Stimulated activated CD8-positive, alpha-beta memory T cell treated with anti-CD3 and anti-CD28 coated beads, Interleukin-4, amount 100 ng/mL, for 1 hour (primary cell): ENCODE results near the gene SPAG16.
"Not testable (repeated sequence)": the region's sequence is repeated elsewhere in the genome, so short reads cannot be mapped to it uniquely, and the experiment has no call there.

ENCODE experiments used
- DNase-seq, 2 donors: peaks; one replicate each; pipeline ENCODE4 v3.0.0-alpha.2; 2020; ENCODE audit warnings: low read depth in 2 of 2, low spot score in 1 of 2

Gene SPAG16

DNA sequence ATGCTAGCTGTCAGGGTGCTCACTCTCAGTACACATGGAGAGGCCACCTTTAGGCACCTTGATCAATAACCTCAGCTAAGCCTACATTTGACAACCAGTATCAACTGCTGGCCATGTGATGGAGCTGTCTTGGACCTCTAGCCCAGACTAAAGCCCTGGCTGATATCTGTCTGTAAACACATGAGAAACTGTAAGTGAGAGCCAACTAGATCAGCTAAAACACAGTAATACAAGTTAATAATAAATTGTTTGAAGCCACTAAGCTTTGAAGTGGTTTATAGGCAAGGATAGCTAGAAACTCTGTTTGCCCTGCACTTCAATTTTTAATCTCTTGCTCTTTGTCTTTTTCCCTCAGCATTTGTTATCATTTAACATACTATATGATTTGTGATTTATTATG, 407.1 kb downstream of the SPAG16 start:
- DNase-seq, result no peak

DNA sequence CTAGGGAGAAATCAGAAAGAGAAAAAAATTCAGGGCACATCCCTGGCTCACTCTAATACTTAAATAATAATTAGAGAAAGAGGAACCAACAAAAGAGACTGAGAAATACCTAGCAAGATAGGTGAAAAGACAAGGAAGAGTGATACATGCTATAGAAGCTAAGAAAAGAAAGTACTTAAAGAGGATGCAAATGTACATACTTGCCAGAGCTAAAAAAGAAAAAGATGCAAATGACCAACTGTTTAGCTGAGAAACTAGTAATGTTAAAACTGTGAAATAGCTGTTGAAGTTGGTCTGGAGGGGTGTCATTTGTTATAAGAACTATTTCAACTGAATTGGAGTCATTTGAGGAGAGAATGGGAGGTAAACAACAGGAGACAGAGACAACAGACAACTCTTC, 412.2 kb downstream of the SPAG16 start:
- no peak for DNase-seq

DNA sequence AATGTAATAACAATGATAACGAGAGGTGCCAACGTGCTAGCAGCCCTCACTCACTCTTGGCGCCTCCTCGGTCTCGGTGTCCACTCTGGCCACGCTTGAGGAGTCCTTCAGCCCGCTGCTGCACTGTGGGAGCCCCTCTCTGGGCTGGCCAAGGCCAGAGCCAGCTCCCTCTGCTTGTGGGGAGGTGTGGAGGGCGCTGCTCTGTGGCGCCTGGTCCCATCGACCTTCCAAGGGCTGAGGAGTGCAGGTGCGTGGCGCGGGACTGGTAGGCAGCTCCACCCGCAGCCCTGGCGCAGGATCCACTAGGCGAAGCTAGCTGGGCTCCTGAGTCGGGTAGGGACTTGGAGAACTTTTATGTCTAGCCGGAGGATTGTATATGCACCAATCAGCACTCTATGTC, 417.1 kb downstream of the SPAG16 start:
- not testable (repeated sequence) for DNase-seq

DNA sequence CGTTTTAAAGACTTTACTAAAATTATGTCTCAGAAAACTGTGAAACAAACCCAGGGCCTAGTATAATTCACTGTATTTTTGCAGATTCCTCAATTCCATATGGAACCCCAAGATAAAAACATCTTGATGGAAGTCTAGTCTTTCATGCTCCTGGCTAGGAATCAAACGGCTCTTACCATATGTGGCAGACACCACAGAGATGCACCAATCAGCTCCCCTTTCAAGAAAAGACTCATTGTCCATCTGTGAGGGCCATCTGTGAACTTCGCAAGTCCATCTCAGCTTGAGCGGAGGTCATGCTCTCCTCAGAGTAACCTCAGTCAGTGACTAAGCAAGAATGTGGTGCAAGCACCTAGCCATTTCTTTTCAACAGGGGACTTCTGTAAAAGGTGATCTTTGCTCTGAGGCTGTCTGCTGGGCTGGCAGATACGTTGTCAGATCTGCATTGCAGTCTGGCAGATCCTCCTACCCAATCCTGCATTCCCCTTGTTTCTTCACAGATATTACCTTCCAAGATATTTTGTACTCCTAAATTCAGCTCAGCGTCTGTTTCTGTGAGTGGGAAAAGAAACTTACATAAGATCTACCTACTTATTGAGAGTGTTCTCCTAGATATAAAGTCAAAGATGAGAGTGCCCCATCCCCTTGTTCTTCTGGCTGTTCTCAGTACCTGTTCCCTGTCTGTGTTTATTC, 419.3 kb downstream of the SPAG16 start:
- no peak for DNase-seq

DNA sequence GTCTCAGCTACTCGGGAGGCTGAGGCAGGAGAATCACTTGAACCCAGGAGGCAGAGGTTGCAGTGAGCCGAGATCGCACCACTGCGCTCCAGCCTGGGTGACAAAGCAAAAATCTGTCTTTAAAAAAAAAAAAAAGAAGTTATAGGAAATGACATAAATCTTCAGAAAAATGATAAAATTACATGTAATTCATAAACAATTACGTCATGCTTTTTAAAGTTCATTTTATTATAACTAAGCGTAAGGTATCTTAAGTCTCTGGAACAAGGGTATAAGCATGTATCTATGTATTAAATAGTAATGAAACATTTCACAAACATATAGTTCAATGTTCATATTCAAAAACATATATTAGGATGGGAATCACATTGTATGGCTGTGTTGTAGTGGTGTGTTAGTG, 425.9 kb downstream of the SPAG16 start:
- DNase-seq, result no peak

DNA sequence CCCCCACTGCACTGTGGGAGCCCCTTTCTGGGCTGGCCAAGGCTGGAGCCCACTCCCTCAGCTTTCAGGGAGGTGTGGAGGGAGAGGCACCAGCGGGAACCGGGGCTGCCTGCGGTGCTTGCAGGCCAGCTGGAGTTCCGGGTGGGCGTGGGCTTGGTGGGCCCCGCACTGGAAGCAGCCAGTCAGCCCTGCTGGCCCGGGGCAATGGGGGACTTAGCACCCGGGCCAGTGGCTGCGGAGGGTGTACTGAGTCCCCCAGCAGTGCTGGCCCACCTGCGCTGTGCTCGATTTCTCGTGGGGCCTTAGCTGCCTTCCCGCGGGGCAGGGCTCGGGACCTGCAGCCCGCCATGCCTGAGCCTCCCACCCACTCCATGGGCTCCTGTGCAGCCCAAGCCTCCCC, 434.1 kb downstream of the SPAG16 start:
- not testable (repeated sequence) for DNase-seq

DNA sequence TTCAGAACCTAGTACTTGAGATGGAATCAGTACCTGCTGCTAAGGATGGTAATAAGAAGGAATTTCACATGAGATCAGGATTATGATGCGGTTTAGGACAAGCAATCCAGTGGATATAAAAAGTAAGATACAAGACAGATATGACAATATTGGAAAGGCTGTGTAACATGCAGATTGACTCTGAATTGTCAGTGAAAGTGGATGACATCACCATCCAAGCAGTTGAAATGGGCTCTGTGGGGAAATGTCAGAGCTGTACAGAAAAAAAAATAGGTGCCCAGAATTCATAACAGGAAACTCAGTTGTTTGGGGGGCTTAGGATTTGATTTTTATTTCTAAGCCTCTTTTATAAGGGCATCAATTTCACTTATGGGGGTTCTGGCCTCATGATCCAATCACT, 438.3 kb downstream of the SPAG16 start:
- DNase-seq, result no peak

DNA sequence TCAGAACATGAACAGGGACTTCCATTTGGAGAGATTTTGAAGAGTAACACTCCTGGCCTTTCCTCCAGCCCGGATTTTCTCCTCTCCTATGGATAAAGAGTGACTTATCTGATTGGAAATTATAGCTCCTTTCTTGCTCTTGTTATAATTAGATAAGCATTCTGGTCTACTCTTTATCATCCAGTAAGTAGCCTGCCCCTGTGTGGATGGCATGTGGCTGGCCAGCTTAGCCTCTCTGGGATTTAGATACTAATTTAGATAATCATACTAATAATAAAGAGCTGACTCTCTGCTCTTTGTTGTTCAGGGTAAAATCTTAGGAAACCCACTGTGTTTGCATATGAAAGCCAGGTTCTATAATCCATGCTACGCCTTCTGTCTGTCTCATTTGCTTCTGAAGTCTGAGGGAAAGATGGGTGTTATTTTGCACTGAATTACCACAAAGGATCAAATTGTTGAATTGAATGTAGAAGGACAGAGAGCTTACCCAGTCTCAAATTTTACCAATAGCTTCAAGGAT, 438.8 kb downstream of the SPAG16 start:
- DNase-seq, result no peak

DNA sequence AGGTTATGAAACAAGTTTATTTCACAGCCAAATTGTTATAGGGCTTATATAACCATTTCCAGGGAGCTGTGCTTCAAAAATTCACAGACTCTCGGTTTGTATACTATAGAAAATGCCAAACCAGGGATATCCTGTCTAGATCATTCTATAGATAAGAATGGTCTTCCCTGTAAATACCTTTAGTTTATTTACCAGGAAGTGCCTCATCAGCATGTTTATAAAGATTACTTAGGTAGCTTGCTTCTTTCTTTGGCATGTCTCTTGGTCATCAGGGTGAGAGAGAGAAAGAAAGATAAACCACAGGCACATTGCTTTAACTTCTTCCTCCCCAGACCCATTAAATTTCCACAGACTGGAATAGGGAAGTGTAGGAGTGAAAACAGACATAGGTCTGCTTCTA, 439.4 kb downstream of the SPAG16 start:
- no peak for DNase-seq

DNA sequence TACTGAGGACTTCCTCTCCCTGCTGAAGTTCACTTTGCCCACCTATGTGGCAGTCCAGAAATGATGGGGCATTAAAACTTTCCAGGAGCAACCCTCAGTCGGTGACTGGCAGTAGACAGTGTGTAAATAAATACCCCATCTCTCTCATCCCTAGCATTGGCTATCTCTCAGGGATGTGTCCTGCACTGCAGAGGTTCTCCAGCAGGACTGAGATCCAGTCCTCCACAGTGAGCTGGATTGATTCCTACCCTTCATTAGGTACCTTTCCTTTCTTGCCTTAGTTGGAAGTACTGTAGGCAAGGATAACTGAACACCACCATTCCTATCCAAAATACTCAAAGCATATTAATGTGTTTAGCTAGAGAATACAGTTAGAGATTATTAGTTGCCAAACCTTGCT, 441.8 kb downstream of the SPAG16 start:
- DNase-seq, result no peak

DNA sequence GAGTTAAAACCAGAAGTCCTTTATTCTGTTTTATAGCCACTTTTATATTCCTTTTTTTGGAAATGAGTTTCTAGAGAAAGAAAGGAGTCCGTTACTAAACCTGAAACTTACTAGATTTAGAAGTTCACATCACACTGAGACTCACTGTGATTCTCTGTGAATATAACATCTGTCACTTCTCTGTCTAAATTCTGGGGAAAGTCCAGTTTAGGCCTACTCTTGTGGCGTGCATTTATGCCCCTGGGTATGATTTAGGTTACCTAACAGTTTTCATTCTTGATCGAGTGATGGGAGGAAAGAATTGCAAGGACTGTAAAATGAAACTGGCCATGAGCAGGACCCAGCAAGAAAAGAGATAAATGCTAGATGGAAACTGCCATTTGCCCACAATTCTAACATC, 449.6 kb downstream of the SPAG16 start:
- no peak for DNase-seq

DNA sequence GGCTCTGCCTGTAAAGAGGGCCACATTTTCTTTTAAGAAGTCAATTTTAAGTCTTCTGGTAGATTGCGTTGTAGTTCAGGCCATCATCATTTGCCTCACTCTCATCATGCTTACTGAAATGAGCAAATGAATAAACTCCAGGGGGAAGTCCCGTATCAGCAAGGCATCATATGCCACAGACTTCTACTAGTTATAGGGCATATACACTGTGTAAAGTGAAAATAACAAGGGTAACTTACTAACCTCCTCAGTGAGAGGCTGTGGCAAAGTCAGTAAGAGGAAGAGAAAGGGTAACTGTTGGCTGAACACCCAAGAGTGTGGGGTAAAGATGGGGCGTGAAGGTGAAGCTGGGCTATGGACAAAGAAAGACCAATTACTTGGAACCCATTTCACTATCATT, 456.2 kb downstream of the SPAG16 start:
- no peak for DNase-seq

DNA sequence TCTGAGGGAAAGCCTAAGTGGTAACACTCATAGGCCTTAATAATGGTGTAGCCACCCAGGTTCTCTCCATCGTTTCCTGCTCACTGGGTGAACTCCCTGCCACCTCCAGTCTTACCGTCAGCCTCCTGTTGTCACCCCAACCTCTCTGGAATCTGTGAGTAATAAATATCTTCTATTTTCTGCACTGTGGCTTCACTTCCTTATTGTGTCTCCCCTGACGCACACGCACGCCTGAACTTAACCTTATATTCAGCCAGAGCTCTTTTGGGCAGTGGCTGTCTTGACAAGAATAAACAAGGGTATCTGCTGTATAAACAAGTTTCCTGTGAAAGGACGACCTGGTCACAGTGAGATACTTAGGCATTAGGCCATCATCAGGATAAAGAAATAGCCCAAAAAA, 467.2 kb downstream of the SPAG16 start:
- no peak for DNase-seq

DNA sequence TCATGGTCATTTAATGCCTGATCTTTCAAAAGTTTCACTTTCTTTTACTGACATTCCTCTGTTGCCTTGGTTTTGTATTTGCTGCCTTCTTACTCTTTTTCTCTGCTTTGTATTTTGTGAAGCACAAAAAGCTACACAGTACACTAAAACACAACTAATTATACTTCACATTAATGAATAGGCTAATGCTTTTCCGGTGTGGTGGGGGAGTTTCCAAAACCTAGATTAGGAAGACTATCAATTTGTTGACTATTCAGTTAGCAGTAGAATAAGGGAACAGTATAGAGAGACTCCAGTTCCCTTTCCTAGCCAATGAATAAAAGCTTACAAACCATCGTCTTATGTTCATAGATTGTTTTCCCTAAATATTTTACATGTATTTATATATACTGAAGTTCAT, 468.3 kb downstream of the SPAG16 start:
- no peak for DNase-seq

DNA sequence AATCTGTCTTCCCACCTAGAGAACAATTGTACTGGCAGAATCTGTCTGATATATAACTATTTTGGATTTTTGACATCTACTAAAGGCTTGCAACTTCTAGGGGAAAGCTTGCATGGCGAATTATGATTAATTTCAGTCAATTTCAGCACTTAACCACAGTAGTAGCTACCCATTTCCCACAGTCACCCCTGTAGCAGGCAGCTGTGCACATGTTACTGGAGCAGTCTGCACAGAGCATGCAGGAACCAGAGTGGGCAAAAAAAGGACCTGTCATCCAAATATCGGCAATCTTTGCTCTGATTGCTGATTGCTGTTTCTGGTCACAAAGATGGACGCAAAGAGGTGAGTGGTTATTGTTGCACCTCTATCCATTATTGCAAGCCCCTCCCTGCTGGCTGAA, 473.3 kb downstream of the SPAG16 start:
- no peak for DNase-seq

DNA sequence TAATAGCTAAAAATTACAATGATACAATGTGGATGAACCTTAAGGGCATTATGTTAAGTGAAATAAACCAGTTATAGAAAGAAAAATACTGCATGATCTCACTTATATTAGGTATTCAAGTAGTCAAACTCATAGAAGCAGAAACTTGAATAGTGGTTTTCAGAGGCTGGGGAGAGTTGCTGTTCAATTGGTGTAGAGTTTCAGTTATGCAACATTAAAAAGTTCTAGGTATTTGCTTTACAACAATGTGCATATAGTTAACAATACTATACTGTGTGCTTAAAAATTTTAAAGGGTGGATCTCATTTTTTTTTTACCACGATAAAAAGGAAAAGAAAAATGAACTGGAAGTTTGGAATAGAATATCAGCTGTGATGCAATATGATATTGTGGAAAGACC, 479.1 kb downstream of the SPAG16 start:
- DNase-seq, result no peak

DNA sequence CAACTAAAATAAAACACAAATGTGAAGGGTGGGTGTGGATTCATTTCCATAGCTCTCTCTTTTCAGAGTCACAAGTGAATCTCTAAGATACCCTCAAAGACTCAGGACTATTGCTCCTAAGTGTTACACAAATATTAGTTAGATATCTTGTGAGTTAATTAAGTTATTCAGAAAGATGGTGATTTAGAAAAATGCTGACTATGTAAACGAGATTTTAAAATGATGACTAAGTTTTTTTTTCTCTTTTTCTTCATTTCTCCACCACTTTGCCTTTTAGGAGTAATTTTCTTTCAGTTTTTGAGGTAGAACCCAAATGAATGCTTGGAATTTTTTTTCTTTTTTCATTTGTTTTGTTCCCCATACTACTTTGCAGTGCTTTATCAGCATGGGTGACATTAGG, 479.7 kb downstream of the SPAG16 start:
- no peak for DNase-seq

DNA sequence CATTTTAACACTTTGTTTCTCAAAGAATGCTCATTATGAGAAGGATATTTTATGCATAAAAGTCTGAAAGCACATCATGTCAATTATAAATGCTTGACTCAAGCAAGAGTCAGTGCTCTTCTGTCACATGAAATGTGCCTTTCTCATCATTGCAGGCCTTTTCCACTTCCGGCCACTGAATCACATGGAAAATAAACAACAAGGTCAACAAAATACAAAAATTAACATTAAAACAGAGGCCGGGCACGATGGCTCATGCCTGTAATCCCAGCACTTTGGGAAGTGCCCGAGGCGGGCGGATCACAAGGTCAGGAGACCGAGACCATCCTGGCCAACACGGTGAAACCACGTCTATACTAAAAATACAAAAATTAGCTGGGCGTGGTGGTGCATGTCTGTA, 480.6 kb downstream of the SPAG16 start:
- no peak for DNase-seq

DNA sequence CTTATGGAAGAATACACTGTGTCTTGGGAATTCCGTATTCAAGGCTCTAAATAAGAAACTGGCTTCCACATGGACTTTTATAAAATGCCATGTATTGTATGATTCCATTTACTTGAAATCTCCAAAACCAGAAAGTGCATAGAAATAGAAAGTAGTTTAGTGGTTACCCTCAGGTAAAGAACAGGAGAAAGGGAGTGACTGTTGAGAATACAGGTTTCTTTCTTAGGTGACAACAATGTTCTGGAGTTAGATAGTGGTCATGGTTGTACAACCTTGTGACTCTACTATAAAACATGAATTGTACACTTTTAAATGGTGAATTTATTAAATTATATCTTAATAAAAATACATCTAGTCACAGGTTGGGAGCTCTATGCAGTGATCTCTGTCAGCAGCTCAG, 481.8 kb downstream of the SPAG16 start:
- no peak for DNase-seq

DNA sequence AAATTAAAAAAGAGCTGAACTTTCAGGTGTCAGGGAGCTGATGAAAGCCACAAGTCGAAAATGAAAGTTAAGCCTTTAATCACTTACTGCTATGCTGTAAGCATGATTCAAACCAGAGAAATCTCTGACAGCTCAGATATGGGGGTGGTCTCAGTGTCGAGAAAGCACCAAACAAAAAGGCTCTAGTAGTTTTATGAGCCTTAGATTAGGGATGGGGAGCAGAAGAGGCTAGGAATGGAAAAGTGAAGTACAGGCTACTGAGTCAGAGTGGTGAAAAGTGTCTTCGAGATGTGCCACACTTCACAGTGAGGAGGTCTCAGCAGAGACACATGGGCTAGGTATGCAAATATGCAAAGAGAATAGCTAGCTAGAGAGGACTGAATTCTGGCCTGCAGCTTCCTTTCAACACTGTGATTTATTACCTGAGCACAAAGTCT, 482.2 kb downstream of the SPAG16 start:
- DNase-seq, result no peak

DNA sequence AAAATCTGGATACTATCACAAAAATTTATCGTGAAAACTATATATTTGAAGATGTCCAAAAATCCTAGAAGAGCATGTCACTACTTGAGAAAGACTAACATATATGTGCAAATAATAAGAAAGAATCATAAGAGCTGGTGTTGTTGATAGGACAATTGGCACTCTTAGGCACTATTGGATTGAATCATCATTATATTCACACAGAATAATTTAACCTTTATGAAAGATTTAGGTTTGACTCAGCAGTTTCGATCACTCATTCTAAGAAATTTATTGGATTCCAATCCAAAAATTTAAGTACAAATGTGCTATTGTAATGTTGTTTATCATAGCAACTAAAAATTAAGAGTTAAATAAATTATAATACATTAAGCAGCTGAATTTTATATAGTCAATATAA, 503.6 kb downstream of the SPAG16 start:
- DNase-seq, result no peak

DNA sequence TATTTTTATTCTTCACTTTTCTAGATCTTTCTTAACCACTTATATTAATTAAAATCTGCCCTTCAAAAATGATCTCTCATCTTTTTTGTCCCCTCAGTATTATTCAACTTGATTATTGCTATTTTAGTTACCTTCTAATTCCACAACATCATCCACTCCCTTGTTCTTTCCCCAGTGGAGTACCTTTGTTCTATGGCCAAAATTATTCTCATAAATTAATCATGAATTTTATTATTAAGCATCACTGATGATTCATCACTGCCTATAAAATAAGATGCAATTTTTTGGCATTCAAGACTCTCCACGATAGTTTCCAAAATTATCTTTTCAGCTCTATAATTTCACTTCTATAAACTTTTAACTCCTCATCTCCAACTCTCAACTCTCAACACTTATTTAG, 505.7 kb downstream of the SPAG16 start:
- no peak for DNase-seq

DNA sequence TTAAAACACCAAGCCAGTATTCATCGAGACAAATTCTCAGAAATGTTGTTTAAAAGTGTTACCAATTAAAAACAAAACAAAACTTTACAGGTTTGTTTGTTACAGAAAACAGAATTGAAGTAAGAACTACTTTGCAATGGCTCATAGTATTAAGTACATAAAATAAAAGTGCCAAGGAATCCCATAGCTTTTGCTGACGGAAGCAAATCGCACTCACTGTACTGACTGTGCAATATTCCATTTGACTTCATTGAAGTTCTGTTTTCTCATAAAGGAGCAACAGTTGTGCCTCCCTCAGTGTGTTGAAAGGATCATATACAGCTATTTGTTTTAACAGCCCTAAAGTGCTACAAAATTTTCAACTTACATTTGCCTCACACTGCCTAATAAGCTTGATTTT, 507.8 kb downstream of the SPAG16 start:
- DNase-seq, result no peak
